ENCODE data around the gene PTH1R.

- TF ChIP-seq CTCF (IDR thresholded peaks at IDR 0.05) (no peak), POLR2A (IDR thresholded peaks at IDR 0.05) (no peak)
Measured at GRCh38 chr3:46840491-46840890, 37.0 kb upstream of the PTH1R start.

All from heart left ventricle (tissue), 13 donors.